Frontal cortex (tissue), 4 donors: ENCODE data around the gene SLC1A2. TPM values are rescaled to one million over a fixed set of nuclear protein-coding genes. Genes with fewer than 3 reads are reported as not detected.

ENCODE experiments used
- DNase-seq, 2 donors: peaks; one replicate each; pipeline ENCODE4 v3.0.0; 2012; ENCODE audit warnings: low spot score in 2 of 2
- FAIRE-seq: peaks from 2 replicates; lab custom pipeline; 2012; peaks lifted over from hg19 to GRCh38; lab: Jason Lieb, UNC
- total RNA-seq: library from RNA; depleted of rRNA; stranded (reverse); fragments of >200 nt; gene quantifications from one replicate; pipeline ENCODE4 v1.2.3, GENCODE V29; 2014
- donor health status: control.
- donor health status: control.
- donor health status: control.

Gene SLC1A2
- total RNA-seq, 1 donor from 2014 or later = 161 TPM

DNA sequence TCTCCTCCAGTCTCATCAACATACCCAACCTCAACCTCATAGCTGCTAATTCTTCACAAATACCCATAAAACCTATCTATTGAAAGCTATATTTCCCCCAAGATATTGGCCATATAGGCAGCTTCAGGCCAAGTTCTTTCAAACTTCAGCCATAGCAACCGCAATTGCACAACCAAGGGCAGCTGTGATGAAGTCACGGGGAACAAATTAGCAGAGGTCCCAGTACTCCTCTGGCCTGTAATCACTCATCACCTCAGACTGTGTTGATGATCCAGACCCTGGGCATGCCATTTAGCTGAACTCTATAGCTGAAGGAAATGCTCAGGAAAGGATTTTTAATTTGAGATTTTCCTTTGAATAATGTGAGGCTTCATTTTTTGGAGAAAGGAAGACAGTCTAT is 84.1 kb downstream of the SLC1A2 start:
- DNase-seq (no peak), FAIRE-seq (no peak)

- no peak for FAIRE-seq
These were observed 84.8 kb downstream of the SLC1A2 start for GRCh38 chr11:35334385-35335090.

DNA sequence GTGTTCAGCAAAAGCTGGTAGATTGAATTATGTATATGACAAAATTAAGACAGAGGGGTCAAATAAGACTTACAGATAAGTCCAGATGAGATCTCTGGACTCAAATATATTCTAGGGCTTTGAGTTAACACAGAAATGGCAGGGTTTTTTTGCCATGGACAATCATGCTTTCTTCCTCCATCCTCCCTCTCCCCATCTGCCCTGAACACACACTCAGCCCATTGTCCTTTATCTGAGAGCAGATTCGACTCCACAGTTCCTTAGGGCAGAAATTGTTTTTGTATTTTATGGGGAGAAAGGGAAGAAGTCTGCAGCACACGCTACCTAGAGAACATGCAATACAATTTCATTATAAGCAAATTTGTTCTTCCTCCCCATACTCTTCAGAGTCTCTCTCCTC is 86.8 kb downstream of the SLC1A2 start:
- DNase-seq = no peak
- no peak for FAIRE-seq

More at GRCh38 chr11:35334385-35335090, 84.8 kb downstream of the SLC1A2 start:
- no peak for DNase-seq

DNA sequence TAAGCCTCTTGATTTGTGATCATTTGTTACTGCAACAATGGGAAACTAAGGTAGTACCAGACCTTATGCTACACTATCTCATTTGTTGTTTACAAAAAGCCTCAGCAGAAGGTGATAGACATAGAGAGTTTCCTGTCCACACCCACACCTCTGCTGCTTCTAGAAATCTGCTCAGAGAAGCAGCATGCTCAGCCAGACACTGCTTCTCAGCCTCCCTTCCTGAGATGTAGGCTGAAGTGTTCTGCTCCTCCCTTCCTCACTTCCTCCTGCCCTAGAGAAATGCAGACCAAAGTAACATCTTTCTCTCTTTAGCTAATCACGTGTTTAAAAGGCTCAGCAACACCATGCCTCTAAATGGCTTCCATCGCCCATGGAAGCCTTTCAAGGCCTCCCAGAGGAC is 88.4 kb downstream of the SLC1A2 start:
- FAIRE-seq (no peak), DNase-seq (no peak)

GRCh38 chr11:35330156-35330889 is 89.0 kb downstream of the SLC1A2 start:
- FAIRE-seq (no peak), DNase-seq (no peak)

GRCh38 chr11:35327829-35328228 is 91.5 kb downstream of the SLC1A2 start:
- FAIRE-seq (no peak), DNase-seq (no peak)

GRCh38 chr11:35326266-35326879 is 93.0 kb downstream of the SLC1A2 start:
- DNase-seq (no peak), FAIRE-seq (no peak)

DNA sequence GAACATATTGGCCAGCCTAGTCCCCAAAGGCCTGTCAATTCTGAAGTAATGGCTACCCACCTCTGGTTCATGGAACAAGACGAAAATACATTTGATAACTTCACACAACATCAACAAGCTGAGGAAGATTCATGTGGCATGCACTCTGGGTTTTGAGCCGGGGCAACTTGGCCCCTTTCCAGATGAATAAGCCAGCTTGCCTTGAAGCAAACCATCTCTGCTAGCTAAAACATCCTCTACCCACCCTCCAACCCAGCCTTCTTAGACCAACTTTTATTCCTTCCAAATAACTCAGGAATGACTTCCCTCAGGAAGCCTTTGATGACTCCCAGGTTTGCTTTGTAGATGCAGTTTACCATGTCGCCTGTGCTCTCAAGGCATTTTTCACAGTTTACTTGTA is 94.4 kb downstream of the SLC1A2 start:
- no peak for DNase-seq

DNA sequence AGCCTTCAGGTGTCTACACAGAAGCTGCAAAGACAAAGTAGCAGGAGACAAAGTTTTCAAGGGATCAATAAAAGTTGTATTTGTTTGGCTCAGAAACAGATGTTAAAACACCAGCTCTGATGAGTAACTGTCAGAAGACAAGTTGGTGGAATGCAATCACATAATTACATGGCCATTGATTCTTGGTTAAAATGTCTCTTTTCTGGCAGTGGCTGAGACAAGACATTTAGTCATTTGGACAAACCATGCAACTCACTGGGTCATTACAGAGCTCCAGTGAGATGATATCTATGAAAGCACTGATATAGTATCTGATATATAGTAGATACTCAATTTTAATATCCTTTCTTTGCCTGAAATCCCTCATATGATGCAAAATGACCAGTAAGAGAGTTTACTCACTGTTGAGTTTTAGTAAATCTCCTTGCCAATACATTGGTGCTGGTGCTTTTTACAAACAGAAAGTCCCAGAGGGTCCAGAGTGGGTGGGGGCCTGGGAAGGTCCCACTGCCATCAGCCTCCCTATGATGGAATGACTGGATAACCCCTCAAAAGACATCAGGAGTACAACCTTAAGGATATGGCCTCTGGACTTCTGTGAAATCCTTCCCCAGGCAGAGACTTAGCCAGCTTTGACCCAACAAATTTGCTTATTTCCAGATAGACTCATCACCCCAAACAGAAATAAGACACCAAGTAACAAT is 95.0 kb downstream of the SLC1A2 start:
- DNase-seq (no peak), FAIRE-seq (no peak)

More for the DNA sequence above, 94.4 kb downstream of the SLC1A2 start:
- no peak for FAIRE-seq

DNA sequence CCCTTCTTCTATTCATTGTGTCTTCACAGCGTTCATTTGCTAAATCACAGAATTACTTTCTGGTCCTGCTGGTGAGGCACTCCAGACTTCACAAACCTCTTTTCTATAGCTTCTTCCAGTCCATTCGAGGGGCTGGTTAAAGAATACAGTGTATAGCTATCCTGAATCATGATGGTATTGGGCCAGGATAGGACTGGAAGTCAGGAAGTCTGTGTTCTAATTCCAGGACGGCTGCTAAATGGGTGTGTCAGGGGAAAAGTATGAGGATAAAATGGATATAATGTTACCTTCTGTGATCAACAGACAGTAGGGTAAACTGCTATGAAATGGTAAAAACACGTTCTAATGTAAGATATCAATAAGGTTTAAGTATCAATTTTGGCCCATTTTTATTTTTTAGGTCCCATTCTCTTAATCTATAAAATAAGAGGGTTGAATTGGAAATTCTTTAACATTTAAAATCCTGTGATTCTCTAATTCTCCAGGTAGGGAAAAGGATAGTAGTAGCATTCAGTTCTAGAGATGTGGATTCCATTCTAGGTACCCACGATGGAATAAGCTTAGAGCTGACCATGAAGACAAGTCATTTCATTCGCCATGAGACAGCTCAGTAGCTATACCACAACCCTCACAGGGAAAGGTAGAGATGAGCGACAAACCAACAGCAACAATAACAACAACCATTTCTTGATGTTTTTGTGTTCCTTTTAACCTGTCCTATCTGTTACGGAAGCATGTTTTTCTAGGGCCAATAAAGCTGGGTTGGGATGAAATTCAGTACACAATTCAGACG is 96.1 kb downstream of the SLC1A2 start:
- no peak for FAIRE-seq
- no peak for DNase-seq

DNA sequence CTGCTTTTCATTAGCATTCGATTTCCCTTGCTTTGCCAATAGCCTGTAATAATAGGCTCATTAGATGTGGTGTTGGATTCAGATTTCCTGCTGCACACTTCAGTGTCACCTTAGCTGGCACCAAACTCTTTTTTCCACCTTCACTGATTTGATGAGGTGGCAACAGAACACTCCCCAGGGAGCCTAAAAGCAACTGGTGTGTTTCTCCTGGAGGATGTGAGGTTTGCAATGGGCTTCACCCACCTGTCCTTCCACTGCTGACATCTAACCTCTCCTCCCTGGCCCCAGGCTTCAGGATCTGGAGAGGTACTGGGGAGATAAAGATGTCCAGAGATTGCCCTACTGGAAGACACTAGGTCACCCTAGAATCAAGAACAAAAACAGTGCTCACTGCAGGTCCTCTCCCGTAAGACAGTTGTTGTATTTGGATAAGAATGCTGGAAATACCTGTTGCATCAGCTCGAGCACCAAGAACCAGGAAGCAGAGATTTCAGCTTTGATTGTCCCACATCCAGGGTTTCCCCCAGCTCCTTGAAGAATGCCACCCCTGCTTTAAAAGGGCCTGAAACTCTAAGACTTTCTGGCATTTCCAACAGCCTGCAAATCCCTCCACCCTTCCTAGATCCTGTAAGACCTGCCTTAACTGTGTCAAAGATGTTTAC is 96.9 kb downstream of the SLC1A2 start:
- FAIRE-seq (no peak), DNase-seq (no peak)

- DNase-seq = no peak
- FAIRE-seq = no peak
These were observed 97.6 kb downstream of the SLC1A2 start for GRCh38 chr11:35321532-35322317.

GRCh38 chr11:35321111-35321510 is 98.2 kb downstream of the SLC1A2 start:
- FAIRE-seq = no peak
- no peak for DNase-seq

DNA sequence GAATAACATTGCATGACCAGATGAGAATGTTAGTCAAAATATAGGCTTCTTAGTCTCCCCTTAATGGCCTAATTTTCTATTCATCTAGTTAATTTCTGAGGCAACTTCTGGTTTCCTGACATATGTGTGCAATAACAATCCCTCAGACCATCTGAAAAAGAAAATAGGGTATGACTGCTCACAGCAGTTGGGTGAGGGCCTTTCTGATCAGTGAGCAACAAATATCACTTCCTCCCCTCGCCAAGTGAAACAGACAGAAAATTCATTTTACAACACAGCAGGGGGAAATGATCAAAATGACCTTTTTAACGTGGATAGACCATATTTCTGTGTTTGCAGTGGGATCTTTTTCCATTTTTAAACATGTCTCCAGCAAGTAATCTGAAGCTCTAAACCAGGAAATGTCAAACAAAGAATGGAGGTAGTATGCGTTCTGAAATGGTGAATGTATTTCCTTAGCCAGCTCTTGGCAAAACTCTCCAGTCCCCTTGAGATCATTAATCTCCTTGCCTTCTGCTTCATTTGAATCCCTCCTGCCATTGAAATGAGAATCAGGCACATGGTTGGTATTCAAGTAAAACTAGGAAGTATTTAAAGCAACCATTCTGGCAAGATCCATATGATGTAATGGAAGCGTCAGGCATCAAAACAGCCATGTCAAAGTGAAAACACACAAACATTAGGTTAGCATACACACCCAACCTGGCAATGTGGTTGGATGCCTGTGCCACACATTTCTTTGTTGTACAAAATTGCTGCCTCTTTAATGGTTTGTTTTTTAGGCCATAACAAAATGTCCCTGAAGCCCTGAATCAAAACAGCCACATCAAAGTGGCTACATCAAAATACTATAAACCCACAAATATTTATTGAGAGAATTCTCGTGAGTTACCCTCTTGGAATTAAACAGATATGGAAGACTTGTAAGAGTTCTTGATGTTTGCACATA is 100.1 kb downstream of the SLC1A2 start:
- DNase-seq (no peak), FAIRE-seq (no peak)

DNA sequence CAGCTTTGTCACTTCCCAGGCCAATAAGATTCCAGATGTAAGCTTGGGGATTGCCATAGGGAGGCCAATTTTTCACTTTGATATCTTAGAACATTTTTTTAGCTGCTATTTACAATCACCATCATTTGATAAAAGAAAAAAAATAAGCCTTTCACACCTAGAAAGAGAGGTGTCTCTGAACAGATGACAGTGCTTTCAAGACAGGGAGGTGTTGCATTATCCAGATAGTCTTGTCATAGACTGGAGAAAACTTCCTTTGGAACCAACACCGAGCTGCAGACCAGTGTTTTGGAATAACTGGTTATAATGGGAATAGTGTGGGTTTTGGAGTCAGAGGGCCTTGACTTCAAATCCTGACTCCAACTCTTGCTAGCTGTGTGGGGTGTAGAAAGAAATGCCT is 101.0 kb downstream of the SLC1A2 start:
- DNase-seq (no peak), FAIRE-seq (no peak)

DNA sequence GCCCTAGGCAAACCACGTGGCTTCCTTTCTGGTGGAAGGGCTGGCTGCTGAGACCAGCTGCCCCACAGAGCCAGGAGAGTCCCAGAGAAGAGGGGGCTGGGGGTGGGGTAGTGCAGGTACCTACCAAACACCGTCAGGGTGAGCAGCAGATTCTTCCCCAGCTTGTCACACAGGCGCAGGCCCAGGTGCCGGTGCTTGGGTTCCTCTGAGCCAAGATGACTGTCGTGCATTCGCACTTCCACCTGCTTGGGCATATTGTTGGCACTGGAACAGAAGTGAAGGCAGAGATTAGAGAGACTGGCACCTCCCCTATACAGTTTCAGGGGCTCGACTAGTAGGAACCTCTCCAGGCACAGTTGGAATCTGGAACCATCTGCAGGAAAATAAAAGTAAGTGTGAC is 102.1 kb downstream of the SLC1A2 start:
- FAIRE-seq (no peak), DNase-seq (no peak)

- FAIRE-seq = no peak
- no peak for DNase-seq
These were observed 103.2 kb downstream of the SLC1A2 start for GRCh38 chr11:35316161-35316560.
